A673 (cell line): Measurements from ENCODE around the gene ERC1.
"Not testable (repeated sequence)": the region's sequence is repeated elsewhere in the genome, so short reads cannot be mapped to it uniquely, and the experiment has no call there.

Experiments used
- EZH2 ChIP-seq: fragments of 200-600 bp; sonication (generic); IDR thresholded peaks from 2 replicates; pipeline ENCODE4 v1.6.1; 2017; ENCODE audit warnings: borderline replicate concordance, low read depth, mild to moderate bottlenecking, mixed read lengths, antibody characterized with exemption, low read length; ENCODE audit not compliant: poor library complexity, severe bottlenecking
- TF ChIP-seq, protein P1 (sequence below): fragments of 300-800, 200-600 bp; sonication (generic); conservative IDR thresholded peaks from 2 replicates; pipeline ENCODE4 v1.5.1; 2017; ENCODE audit warnings: low read depth, mild to moderate bottlenecking, antibody characterized with exemption, low read length, moderate library complexity, mixed read lengths

GRCh38 chr12:1198854-1199253 lies 207.8 kb downstream of the ERC1 start:
- TF ChIP-seq, protein P1, sequence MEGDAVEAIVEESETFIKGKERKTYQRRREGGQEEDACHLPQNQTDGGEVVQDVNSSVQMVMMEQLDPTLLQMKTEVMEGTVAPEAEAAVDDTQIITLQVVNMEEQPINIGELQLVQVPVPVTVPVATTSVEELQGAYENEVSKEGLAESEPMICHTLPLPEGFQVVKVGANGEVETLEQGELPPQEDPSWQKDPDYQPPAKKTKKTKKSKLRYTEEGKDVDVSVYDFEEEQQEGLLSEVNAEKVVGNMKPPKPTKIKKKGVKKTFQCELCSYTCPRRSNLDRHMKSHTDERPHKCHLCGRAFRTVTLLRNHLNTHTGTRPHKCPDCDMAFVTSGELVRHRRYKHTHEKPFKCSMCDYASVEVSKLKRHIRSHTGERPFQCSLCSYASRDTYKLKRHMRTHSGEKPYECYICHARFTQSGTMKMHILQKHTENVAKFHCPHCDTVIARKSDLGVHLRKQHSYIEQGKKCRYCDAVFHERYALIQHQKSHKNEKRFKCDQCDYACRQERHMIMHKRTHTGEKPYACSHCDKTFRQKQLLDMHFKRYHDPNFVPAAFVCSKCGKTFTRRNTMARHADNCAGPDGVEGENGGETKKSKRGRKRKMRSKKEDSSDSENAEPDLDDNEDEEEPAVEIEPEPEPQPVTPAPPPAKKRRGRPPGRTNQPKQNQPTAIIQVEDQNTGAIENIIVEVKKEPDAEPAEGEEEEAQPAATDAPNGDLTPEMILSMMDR = not testable (repeated sequence)
- TF ChIP-seq EZH2 = not testable (repeated sequence)
